Measurements from ENCODE around the gene CTSA.
A peak's percentile ranks its signal among the peaks of the same experiment; 100 is the strongest.

The CTSA gene

GRCh38 chr20:45890985-45891983 is at the start of gene CTSA, which contains the start of gene NEURL2:
TSS of gene CTSA (plus strand) at chr20:45891335. CDS start at chr20:45891569, 234 bp downstream.
TSS of gene NEURL2 (minus strand) at chr20:45891208. CDS start at chr20:45890991, 217 bp downstream.
- peak within 1 kb of the TSS; percentile 90 for H3K4me3 Mint-ChIP-seq

GRCh38 chr20:45841407-45842129 is 49.6 kb upstream of the CTSA start:
- no peak overlapping the region for H3K27ac Mint-ChIP-seq
- H3K9me3 Mint-ChIP-seq: no peaks in the 10 kb centered on the region
- H3K4me3 Mint-ChIP-seq: no peak overlapping the region
- no peaks in the 10 kb centered on the region for H3K27me3 Mint-ChIP-seq (ENCODE audit: low read depth)
- H3K36me3 Mint-ChIP-seq (ENCODE audit: low read depth): peaks cover 23% of the 10 kb centered on the region
- H3K4me1 Mint-ChIP-seq (ENCODE audit: low read depth): peaks cover 1% of the 10 kb centered on the region

More at GRCh38 chr20:45890985-45891983, at the start of gene CTSA, which contains the start of gene NEURL2:
- Mint-ChIP-seq H3K36me3 (ENCODE audit: low read depth) (peaks cover 4% of the 10 kb centered on the region), H3K27ac (peak within 1 kb of the TSS; percentile 85), H3K27me3 (ENCODE audit: low read depth) (peaks cover 4% of the 10 kb centered on the region), H3K9me3 (no peaks in the 10 kb centered on the region), H3K4me1 (ENCODE audit: low read depth) (peaks cover 18% of the 10 kb centered on the region)

GRCh38 chr20:45842169-45842812 is 48.8 kb upstream of the CTSA start:
- no peaks in the 10 kb centered on the region for H3K9me3 Mint-ChIP-seq
- peaks cover 25% of the 10 kb centered on the region for H3K36me3 Mint-ChIP-seq (ENCODE audit: low read depth)
- no peak overlapping the region for H3K27ac Mint-ChIP-seq
- H3K27me3 Mint-ChIP-seq (ENCODE audit: low read depth): no peaks in the 10 kb centered on the region
- no peak overlapping the region for H3K4me3 Mint-ChIP-seq
- H3K4me1 Mint-ChIP-seq (ENCODE audit: low read depth): peaks cover 1% of the 10 kb centered on the region

GRCh38 chr20:45843506-45843905 is 47.6 kb upstream of the CTSA start:
- Mint-ChIP-seq H3K4me3 (no peak overlapping the region), H3K27ac (no peak overlapping the region), H3K36me3 (ENCODE audit: low read depth) (peaks cover 26% of the 10 kb centered on the region), H3K4me1 (ENCODE audit: low read depth) (peaks cover 1% of the 10 kb centered on the region), H3K27me3 (ENCODE audit: low read depth) (no peaks in the 10 kb centered on the region), H3K9me3 (no peaks in the 10 kb centered on the region)

- no peaks in the 10 kb centered on the region for H3K9me3 Mint-ChIP-seq
- peaks cover 1% of the 10 kb centered on the region for H3K4me1 Mint-ChIP-seq (ENCODE audit: low read depth)
- H3K27me3 Mint-ChIP-seq (ENCODE audit: low read depth): no peaks in the 10 kb centered on the region
- H3K36me3 Mint-ChIP-seq (ENCODE audit: low read depth): peaks cover 33% of the 10 kb centered on the region
- no peak overlapping the region for H3K4me3 Mint-ChIP-seq
- H3K27ac Mint-ChIP-seq: no peak overlapping the region
Measured at GRCh38 chr20:45845452-45845851, 45.7 kb upstream of the CTSA start.

- Mint-ChIP-seq H3K9me3 (no peaks in the 10 kb centered on the region), H3K27ac (no peak overlapping the region), H3K27me3 (ENCODE audit: low read depth) (no peaks in the 10 kb centered on the region), H3K4me1 (ENCODE audit: low read depth) (no peaks in the 10 kb centered on the region), H3K36me3 (ENCODE audit: low read depth) (peaks cover 31% of the 10 kb centered on the region), H3K4me3 (no peak overlapping the region)
Measured at GRCh38 chr20:45848421-45848820, 42.7 kb upstream of the CTSA start.

- H3K9me3 Mint-ChIP-seq: no peaks in the 10 kb centered on the region
- H3K4me3 Mint-ChIP-seq: no peak overlapping the region
- H3K27me3 Mint-ChIP-seq (ENCODE audit: low read depth): no peaks in the 10 kb centered on the region
- H3K27ac Mint-ChIP-seq: no peak overlapping the region
- peaks cover 3% of the 10 kb centered on the region for H3K4me1 Mint-ChIP-seq (ENCODE audit: low read depth)
- peaks cover 28% of the 10 kb centered on the region for H3K36me3 Mint-ChIP-seq (ENCODE audit: low read depth)
Measured at GRCh38 chr20:45848969-45849582, 42.1 kb upstream of the CTSA start.

- H3K4me1 Mint-ChIP-seq (ENCODE audit: low read depth): peaks cover 8% of the 10 kb centered on the region
- H3K4me3 Mint-ChIP-seq: no peak overlapping the region
- no peaks in the 10 kb centered on the region for H3K9me3 Mint-ChIP-seq
- peaks cover 23% of the 10 kb centered on the region for H3K36me3 Mint-ChIP-seq (ENCODE audit: low read depth)
- H3K27ac Mint-ChIP-seq: no peak overlapping the region
- no peaks in the 10 kb centered on the region for H3K27me3 Mint-ChIP-seq (ENCODE audit: low read depth)
Measured at GRCh38 chr20:45850238-45850637, 40.9 kb upstream of the CTSA start.

- Mint-ChIP-seq H3K27ac (no peak overlapping the region), H3K27me3 (ENCODE audit: low read depth) (no peaks in the 10 kb centered on the region), H3K4me1 (ENCODE audit: low read depth) (peaks cover 11% of the 10 kb centered on the region), H3K4me3 (no peak overlapping the region), H3K36me3 (ENCODE audit: low read depth) (peaks cover 19% of the 10 kb centered on the region), H3K9me3 (no peaks in the 10 kb centered on the region)
Measured at GRCh38 chr20:45850926-45851325, 40.2 kb upstream of the CTSA start.

- Mint-ChIP-seq H3K4me1 (ENCODE audit: low read depth) (peaks cover 14% of the 10 kb centered on the region), H3K9me3 (no peaks in the 10 kb centered on the region), H3K4me3 (no peak overlapping the region), H3K27ac (no peak overlapping the region), H3K36me3 (ENCODE audit: low read depth) (peaks cover 18% of the 10 kb centered on the region), H3K27me3 (ENCODE audit: low read depth) (no peaks in the 10 kb centered on the region)
Measured at GRCh38 chr20:45851501-45851900, 39.6 kb upstream of the CTSA start.

- Mint-ChIP-seq H3K4me1 (ENCODE audit: low read depth) (peaks cover 16% of the 10 kb centered on the region), H3K27me3 (ENCODE audit: low read depth) (no peaks in the 10 kb centered on the region), H3K4me3 (no peak overlapping the region), H3K36me3 (ENCODE audit: low read depth) (peaks cover 17% of the 10 kb centered on the region), H3K9me3 (no peaks in the 10 kb centered on the region), H3K27ac (no peak overlapping the region)
Measured at GRCh38 chr20:45852326-45852725, 38.8 kb upstream of the CTSA start.

GRCh38 chr20:45853484-45853883 is 37.7 kb upstream of the CTSA start:
- Mint-ChIP-seq H3K4me1 (ENCODE audit: low read depth) (peaks cover 24% of the 10 kb centered on the region), H3K36me3 (ENCODE audit: low read depth) (peaks cover 17% of the 10 kb centered on the region), H3K4me3 (no peak overlapping the region)

GRCh38 chr20:45857114-45857881 is 33.8 kb upstream of the CTSA start, which contains the start of the genes ACOT8 and ZSWIM3:
TSS of gene ACOT8 (minus strand) at chr20:45857392. CDS start at chr20:45857315, 77 bp downstream.
TSS of gene ZSWIM3 (plus strand) at chr20:45857614. CDS start at chr20:45857826, 212 bp downstream.
- no peaks in the 10 kb centered on the region for H3K9me3 Mint-ChIP-seq
- peaks cover 34% of the 10 kb centered on the region for H3K4me1 Mint-ChIP-seq (ENCODE audit: low read depth)
- H3K27me3 Mint-ChIP-seq (ENCODE audit: low read depth): no peaks in the 10 kb centered on the region
- peaks cover 9% of the 10 kb centered on the region for H3K36me3 Mint-ChIP-seq (ENCODE audit: low read depth)
- peak within 1 kb of the TSS; percentile 99 for H3K27ac Mint-ChIP-seq
- H3K4me3 Mint-ChIP-seq: peak within 1 kb of the TSS; percentile 97

More at GRCh38 chr20:45853484-45853883, 37.7 kb upstream of the CTSA start:
- Mint-ChIP-seq H3K27ac (no peak overlapping the region), H3K9me3 (no peaks in the 10 kb centered on the region), H3K27me3 (ENCODE audit: low read depth) (no peaks in the 10 kb centered on the region)

Measured in T-helper 1 cell treated with Interleukin-12 subunit alpha and Interleukin-12 subunit beta and Interleukin-4 antibody, amounts not matched to agents 30 μg/mL and 1 μg/mL, for 36 hours (primary cell).